Measurements from ENCODE around the gene PLP2. TPM values are rescaled to one million over a fixed set of nuclear protein-coding genes. Genes with fewer than 3 reads are reported as not detected.

PLP2 gene
- polyA plus RNA-seq, 1 donor (not counting 4 experiments of a cell fraction or from before 2014, with no cell fraction given): 358 TPM

DNA sequence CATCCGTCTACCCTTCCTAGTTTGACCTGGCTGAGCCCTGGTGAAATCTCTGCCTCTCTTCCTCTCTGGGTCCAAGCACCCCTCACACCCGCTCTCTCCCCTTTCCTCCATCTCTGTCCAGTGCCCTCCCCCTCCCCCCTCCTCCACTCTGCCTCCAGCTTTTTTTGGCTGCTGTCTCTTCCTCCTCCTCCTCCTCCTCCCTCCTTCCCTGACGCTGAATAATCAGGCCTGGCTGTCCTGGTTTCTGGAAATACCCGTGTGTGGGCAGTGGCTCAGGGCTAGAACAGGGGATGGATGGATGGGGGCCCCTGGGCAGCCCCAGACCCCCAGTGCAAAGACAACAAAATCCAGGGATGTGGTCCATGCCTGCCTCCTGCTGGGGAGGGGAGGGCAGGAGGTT is 33.0 kb downstream of the PLP2 start:
- Histone ChIP-seq H3K9me3 (ENCODE audit: control insufficient read depth, low read depth, low read length) (no peaks in the 10 kb centered on the region), H3K9me1 (ENCODE audit: control insufficient read depth, extremely low read depth, insufficient read depth, low read length) (no peaks in the 10 kb centered on the region), H3K9ac (ENCODE audit: control insufficient read depth, extremely low read depth, insufficient read depth, low read length) (no peak overlapping the region), H3K79me2 (ENCODE audit: control insufficient read depth, insufficient read depth, low read length) (no peaks in the 10 kb centered on the region), H3K4me1 (ENCODE audit: control insufficient read depth, extremely low read depth, insufficient read depth, low read length) (peaks cover 4% of the 10 kb centered on the region), H2AFZ (ENCODE audit: control insufficient read depth, low read length) (no peak overlapping the region), H3K4me2 (ENCODE audit: control insufficient read depth, extremely low read depth, insufficient read depth, low read depth, low read length) (no peak overlapping the region), H3K27ac (ENCODE audit: control insufficient read depth, insufficient read depth, low read length) (no peak overlapping the region), H3K36me3 (ENCODE audit: control insufficient read depth in 2 of 2, extremely low read depth in 1 of 2, insufficient read depth in 2 of 2, low read length in 2 of 2) (no peaks in the 10 kb centered on the region), H3K4me3 (ENCODE audit: control insufficient read depth in 2 of 3, extremely low read depth in 1 of 3, insufficient read depth in 2 of 3, low read depth in 1 of 3, low read length in 3 of 3) (no peak overlapping the region), H4K20me1 (ENCODE audit: control insufficient read depth, extremely low read depth, insufficient read depth, low read length) (no peaks in the 10 kb centered on the region), H3K27me3 (ENCODE audit: control insufficient read depth, extremely low read depth, insufficient read depth, low read length) (no peaks in the 10 kb centered on the region)
- FAIRE-seq (no peak), DNase-seq (ENCODE audit: low read depth, low spot score) (no peak)
- TF ChIP-seq, protein P1, sequence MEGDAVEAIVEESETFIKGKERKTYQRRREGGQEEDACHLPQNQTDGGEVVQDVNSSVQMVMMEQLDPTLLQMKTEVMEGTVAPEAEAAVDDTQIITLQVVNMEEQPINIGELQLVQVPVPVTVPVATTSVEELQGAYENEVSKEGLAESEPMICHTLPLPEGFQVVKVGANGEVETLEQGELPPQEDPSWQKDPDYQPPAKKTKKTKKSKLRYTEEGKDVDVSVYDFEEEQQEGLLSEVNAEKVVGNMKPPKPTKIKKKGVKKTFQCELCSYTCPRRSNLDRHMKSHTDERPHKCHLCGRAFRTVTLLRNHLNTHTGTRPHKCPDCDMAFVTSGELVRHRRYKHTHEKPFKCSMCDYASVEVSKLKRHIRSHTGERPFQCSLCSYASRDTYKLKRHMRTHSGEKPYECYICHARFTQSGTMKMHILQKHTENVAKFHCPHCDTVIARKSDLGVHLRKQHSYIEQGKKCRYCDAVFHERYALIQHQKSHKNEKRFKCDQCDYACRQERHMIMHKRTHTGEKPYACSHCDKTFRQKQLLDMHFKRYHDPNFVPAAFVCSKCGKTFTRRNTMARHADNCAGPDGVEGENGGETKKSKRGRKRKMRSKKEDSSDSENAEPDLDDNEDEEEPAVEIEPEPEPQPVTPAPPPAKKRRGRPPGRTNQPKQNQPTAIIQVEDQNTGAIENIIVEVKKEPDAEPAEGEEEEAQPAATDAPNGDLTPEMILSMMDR (optimal IDR thresholded peaks at IDR 0.05 in 1 of 3, IDR thresholded peaks at IDR 0.05 in 1 of 3, conservative IDR thresholded peaks at IDR 0.05 in 1 of 3; ENCODE audit: extremely low read depth in 1 of 3, insufficient read depth in 2 of 3, low read length in 3 of 3): no peak
- TF ChIP-seq EZH2 (IDR thresholded peaks at IDR 0.05; ENCODE audit: low read length): no peak
- dilution Hi-C loops (cut with MboI; ENCODE audit: extremely low pct_ligation_motif_present, low sequenced_read_pairs): no loop called here

DNA sequence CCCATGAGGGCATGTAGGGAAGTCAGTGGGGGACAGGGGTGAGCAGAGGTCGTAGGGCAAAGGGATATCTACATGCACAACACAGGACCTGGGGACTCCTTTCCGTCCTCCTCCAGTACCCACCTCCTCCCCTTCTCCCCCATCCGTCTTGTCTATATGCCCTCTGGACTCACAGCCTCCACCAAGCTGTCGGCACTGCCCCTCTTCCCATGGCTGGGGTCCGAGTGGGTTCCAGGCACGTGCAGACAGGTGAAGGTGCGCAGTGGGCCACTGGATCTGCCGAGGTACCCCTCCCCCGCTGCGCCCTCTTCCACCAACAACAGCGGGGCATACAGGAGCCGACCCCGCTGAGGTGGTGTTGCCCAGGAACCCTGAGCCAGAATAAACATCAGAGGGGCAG is 33.7 kb downstream of the PLP2 start:
- FAIRE-seq (no peak), DNase-seq (ENCODE audit: low read depth, low spot score) (no peak)
- Histone ChIP-seq H2AFZ (ENCODE audit: control insufficient read depth, low read length) (no peak overlapping the region), H3K9me3 (ENCODE audit: control insufficient read depth, low read depth, low read length) (no peaks in the 10 kb centered on the region), H3K79me2 (ENCODE audit: control insufficient read depth, insufficient read depth, low read length) (no peaks in the 10 kb centered on the region), H3K27me3 (ENCODE audit: control insufficient read depth, extremely low read depth, insufficient read depth, low read length) (no peaks in the 10 kb centered on the region), H3K4me1 (ENCODE audit: control insufficient read depth, extremely low read depth, insufficient read depth, low read length) (peaks cover 2% of the 10 kb centered on the region), H3K9me1 (ENCODE audit: control insufficient read depth, extremely low read depth, insufficient read depth, low read length) (no peaks in the 10 kb centered on the region), H4K20me1 (ENCODE audit: control insufficient read depth, extremely low read depth, insufficient read depth, low read length) (no peaks in the 10 kb centered on the region), H3K36me3 (ENCODE audit: control insufficient read depth in 2 of 2, extremely low read depth in 1 of 2, insufficient read depth in 2 of 2, low read length in 2 of 2) (no peaks in the 10 kb centered on the region), H3K9ac (ENCODE audit: control insufficient read depth, extremely low read depth, insufficient read depth, low read length) (no peak overlapping the region), H3K4me3 (ENCODE audit: control insufficient read depth in 2 of 3, extremely low read depth in 1 of 3, insufficient read depth in 2 of 3, low read depth in 1 of 3, low read length in 3 of 3) (no peak overlapping the region), H3K27ac (ENCODE audit: control insufficient read depth, insufficient read depth, low read length) (no peak overlapping the region), H3K4me2 (ENCODE audit: control insufficient read depth, extremely low read depth, insufficient read depth, low read depth, low read length) (no peak overlapping the region)
- TF ChIP-seq, protein P1 (optimal IDR thresholded peaks at IDR 0.05 in 1 of 3, IDR thresholded peaks at IDR 0.05 in 1 of 3, conservative IDR thresholded peaks at IDR 0.05 in 1 of 3; ENCODE audit: extremely low read depth in 1 of 3, insufficient read depth in 2 of 3, low read length in 3 of 3): no peak
- TF ChIP-seq EZH2 (IDR thresholded peaks at IDR 0.05; ENCODE audit: low read length): no peak
- dilution Hi-C loops (cut with MboI; ENCODE audit: extremely low pct_ligation_motif_present, low sequenced_read_pairs): no loop called here

All from keratinocyte (primary cell).